HepG2 (cell line): Measurements from ENCODE around the gene MYADML2. TPM values are rescaled to one million over a fixed set of nuclear protein-coding genes. Genes with fewer than 3 reads are reported as not detected.

Experiments used
- CSRNP1 ChIP-seq: sonication (generic); formaldehyde crosslinking; IDR thresholded peaks from 2 replicates; pipeline ENCODE4 v1.8.1; 2023; ENCODE audit warnings: mild to moderate bottlenecking, missing genetic modification reagents
- FOXO1 ChIP-seq: sonication (generic); formaldehyde crosslinking; IDR thresholded peaks from 2 replicates; pipeline ENCODE4 v1.4.0; 2020; ENCODE audit warnings: missing genetic modification reagents
- GLI4 ChIP-seq: sonication (generic); formaldehyde crosslinking; IDR thresholded peaks from 2 replicates; pipeline ENCODE4 v1.5.1; 2020; ENCODE audit warnings: missing genetic modification reagents, mild to moderate bottlenecking, moderate library complexity, borderline replicate concordance
- HDAC6 ChIP-seq: fragments of 200-600 bp; sonication (generic); IDR thresholded peaks from 2 replicates; pipeline ENCODE4 v1.7.0; 2017; ENCODE audit warnings: mild to moderate bottlenecking, antibody characterized with exemption, low read length, low read depth
- POLR2G ChIP-seq: fragments of 200-400 bp; formaldehyde crosslinking; IDR thresholded peaks from 2 replicates; pipeline ENCODE4 v1.6.1; 2018; ENCODE audit warnings: mild to moderate bottlenecking, low read depth, low read length, moderate library complexity
- RBM39 ChIP-seq: fragments of 200-400 bp; formaldehyde crosslinking; IDR thresholded peaks from one replicate; pipeline ENCODE4 v1.6.1; 2018; ENCODE audit warnings: antibody characterized with exemption, mild to moderate bottlenecking, low read depth, low read length; ENCODE audit not compliant: poor library complexity, severe bottlenecking
- SALL1 ChIP-seq: sonication (generic); formaldehyde crosslinking; IDR thresholded peaks from 2 replicates; pipeline ENCODE4 v1.8.0; 2022; ENCODE audit warnings: mild to moderate bottlenecking, missing genetic modification reagents
- SAP130 ChIP-seq: IDR thresholded peaks from 2 replicates; pipeline ENCODE4 v1.6.1; 2016; ENCODE audit warnings: low read depth
- SOX5 ChIP-seq: IDR thresholded peaks from 2 replicates; pipeline ENCODE4 v1.6.1; 2016; ENCODE audit warnings: borderline replicate concordance
- SRSF1 ChIP-seq: fragments of 200-400 bp; formaldehyde crosslinking; optimal IDR thresholded peaks from 2 replicates; pipeline ENCODE3; 2017; ENCODE audit warnings: mild to moderate bottlenecking, low read depth, low read length, moderate library complexity
- TCF12 ChIP-seq, 2 experiments: fragments of 450-650 bp in 1 of 2; sonication (generic) in 1 of 2; formaldehyde crosslinking in 1 of 2; IDR thresholded peaks; 2 replicates each; pipeline versions ENCODE4 v1.6.1 to v1.8.0; 2017 to 2022; ENCODE audit warnings: antibody characterized with exemption in 1 of 2, mild to moderate bottlenecking in 1 of 2, missing genetic modification reagents in 1 of 2, moderate library complexity in 1 of 2
- ZBTB43 ChIP-seq: sonication (generic); formaldehyde crosslinking; conservative IDR thresholded peaks from 2 replicates; pipeline ENCODE4 v1.4.0; 2020; ENCODE audit warnings: missing genetic modification reagents
- ZFP62 ChIP-seq: sonication (generic); formaldehyde crosslinking; IDR thresholded peaks from 2 replicates; pipeline ENCODE4 v1.4.0; 2020; ENCODE audit warnings: missing genetic modification reagents
- ZNF547 ChIP-seq: sonication (generic); formaldehyde crosslinking; IDR thresholded peaks from 2 replicates; pipeline ENCODE4 v1.5.1; 2020; ENCODE audit warnings: mild to moderate bottlenecking, missing genetic modification reagents
- ZNF570 ChIP-seq: sonication (generic); formaldehyde crosslinking; IDR thresholded peaks from 2 replicates; pipeline ENCODE4 v1.4.0; 2020; ENCODE audit warnings: mild to moderate bottlenecking, missing genetic modification reagents, borderline replicate concordance
- ZNF598 ChIP-seq: sonication (generic); formaldehyde crosslinking; IDR thresholded peaks from 2 replicates; pipeline ENCODE4 v1.5.1; 2020; ENCODE audit warnings: mild to moderate bottlenecking, missing genetic modification reagents, borderline replicate concordance
- ZNF614 ChIP-seq: IDR thresholded peaks from 2 replicates; pipeline ENCODE4 v1.6.1; 2018; ENCODE audit warnings: missing biosample characterization, missing genetic modification reagents, inconsistent platforms, borderline replicate concordance
- ZNF720 ChIP-seq: sonication (generic); formaldehyde crosslinking; IDR thresholded peaks from 2 replicates; pipeline ENCODE4 v1.4.0; 2020; ENCODE audit warnings: missing genetic modification reagents
- ZNF782 ChIP-seq: sonication (generic); formaldehyde crosslinking; IDR thresholded peaks from 2 replicates; pipeline ENCODE4 v1.4.0; 2020; ENCODE audit warnings: missing genetic modification reagents, mild to moderate bottlenecking, borderline replicate concordance
- ZNF83 ChIP-seq: sonication (generic); formaldehyde crosslinking; IDR thresholded peaks from 2 replicates; pipeline ENCODE4 v1.4.0; 2020; ENCODE audit warnings: missing genetic modification reagents, mild to moderate bottlenecking, borderline replicate concordance
- ZXDC ChIP-seq: sonication (generic); formaldehyde crosslinking; IDR thresholded peaks from 2 replicates; pipeline ENCODE4 v1.5.0; 2020; ENCODE audit warnings: mild to moderate bottlenecking, missing genetic modification reagents
- polyA plus RNA-seq, 8 experiments: library from polyadenylated mRNA; depleted of rRNA in 3 of 8; stranded (reverse) in 7 of 8; unstranded in 1 of 8; fragments of >200 nt; fragmentation: Illumina TruSeq in 4 of 8; extraction: Trizol in 4 of 8; gene quantifications; 2 replicates each; pipeline versions ENCODE4 v1.2.1 to v1.2.3, GENCODE V29; 2011 to 2016; ENCODE audit warnings: low read depth in 4 of 8, missing spikeins in 1 of 8, mixed read lengths in 1 of 8; ENCODE audit not compliant: insufficient read depth in 1 of 8
- total RNA-seq, 5 experiments: library from RNA; depleted of rRNA; stranded (reverse); fragments of >200 nt; fragmentation: Illumina TruSeq; extraction: Trizol; gene quantifications; 2 replicates each; pipeline ENCODE4 v1.2.3, GENCODE V29; 2016; ENCODE audit warnings: low read depth in 1 of 5

MYADML2 gene
- total and polyA plus RNA-seq, 2 of the 13 experiments (the other 11 are each of a cell fraction or from before 2014, with no cell fraction given) = not detected

- TF ChIP-seq ZXDC (0 out of 2 replicates have a peak, but pooled peaks have one; percentile 30), SOX5 (CRISPR knock-in tag) (no peak), HDAC6 (no peak), SRSF1 (peak; percentile 82), ZNF83 (CRISPR knock-in tag) (no peak), ZNF782 (CRISPR knock-in tag) (no peak), GLI4 (CRISPR knock-in tag) (no peak), POLR2G (peak; percentile 29; the same call in 1 of the 2 replicates), FOXO1 (no peak), SAP130 (CRISPR knock-in tag) (peak; percentile 34), TCF12 (IDR thresholded peaks at IDR 0.05) (no peak), TCF12 (CRISPR knock-in tag; IDR thresholded peaks at IDR 0.05) (no peak), ZBTB43 (CRISPR knock-in tag) (0 out of 2 replicates have a peak, but pooled peaks have one; percentile 7), CSRNP1 (CRISPR knock-in tag) (no peak), RBM39 (no peak), ZNF720 (CRISPR knock-in tag) (no peak), ZNF570 (CRISPR knock-in tag) (no peak), ZNF598 (CRISPR knock-in tag) (0 out of 2 replicates have a peak, but pooled peaks have one; percentile 38), ZNF547 (peak; percentile 59; the same call in 1 of the 2 replicates), SALL1 (CRISPR knock-in tag) (no peak), ZFP62 (CRISPR knock-in tag) (no peak), ZNF614 (CRISPR knock-in tag) (peak; percentile 14; the same call in 1 of the 2 replicates)
These were observed 14.8 kb upstream of the MYADML2 start (continued) for GRCh38 chr17:81961521-81962498.
